OCI-LY1 (cell line): ENCODE results near the gene SLC38A3.

Source experiments
- EZH2 ChIP-seq: fragments of 200-600 bp; sonication (generic), shearing (Covaris generic); IDR thresholded peaks from 2 replicates; pipeline ENCODE4 v1.8.0; 2017; ENCODE audit warnings: borderline replicate concordance, mixed run types, mild to moderate bottlenecking, antibody characterized with exemption, low read length, moderate library complexity, mixed read lengths
- TF ChIP-seq, protein P1 (sequence below): fragments of 200-600 bp; sonication (generic), shearing (Covaris generic); IDR thresholded peaks from 2 replicates; pipeline ENCODE4 v1.5.1; 2017; ENCODE audit warnings: mild to moderate bottlenecking, antibody characterized with exemption, low read length, moderate library complexity, mixed read lengths

DNA sequence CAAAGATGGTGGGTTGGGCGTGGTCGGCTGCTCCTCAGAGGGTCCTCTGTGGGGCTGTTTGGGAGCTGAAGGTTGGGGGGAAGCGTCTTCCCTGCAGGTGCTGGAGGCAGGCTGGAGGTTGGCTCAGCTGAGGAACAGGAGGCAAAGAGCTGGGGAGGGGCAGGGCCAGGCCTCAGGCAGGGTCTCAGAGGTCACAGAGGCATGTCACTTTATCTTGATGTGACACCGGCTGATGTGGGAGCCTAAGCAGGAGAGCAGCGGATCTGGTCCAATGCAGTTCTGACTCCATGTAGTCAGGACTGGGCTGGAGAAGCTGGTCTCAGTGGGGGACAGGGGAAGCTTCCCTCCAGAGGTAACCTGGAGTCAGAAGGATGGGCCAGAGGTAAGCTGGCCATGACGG is 21.3 kb upstream of the SLC38A3 start:
- TF ChIP-seq, protein P1, sequence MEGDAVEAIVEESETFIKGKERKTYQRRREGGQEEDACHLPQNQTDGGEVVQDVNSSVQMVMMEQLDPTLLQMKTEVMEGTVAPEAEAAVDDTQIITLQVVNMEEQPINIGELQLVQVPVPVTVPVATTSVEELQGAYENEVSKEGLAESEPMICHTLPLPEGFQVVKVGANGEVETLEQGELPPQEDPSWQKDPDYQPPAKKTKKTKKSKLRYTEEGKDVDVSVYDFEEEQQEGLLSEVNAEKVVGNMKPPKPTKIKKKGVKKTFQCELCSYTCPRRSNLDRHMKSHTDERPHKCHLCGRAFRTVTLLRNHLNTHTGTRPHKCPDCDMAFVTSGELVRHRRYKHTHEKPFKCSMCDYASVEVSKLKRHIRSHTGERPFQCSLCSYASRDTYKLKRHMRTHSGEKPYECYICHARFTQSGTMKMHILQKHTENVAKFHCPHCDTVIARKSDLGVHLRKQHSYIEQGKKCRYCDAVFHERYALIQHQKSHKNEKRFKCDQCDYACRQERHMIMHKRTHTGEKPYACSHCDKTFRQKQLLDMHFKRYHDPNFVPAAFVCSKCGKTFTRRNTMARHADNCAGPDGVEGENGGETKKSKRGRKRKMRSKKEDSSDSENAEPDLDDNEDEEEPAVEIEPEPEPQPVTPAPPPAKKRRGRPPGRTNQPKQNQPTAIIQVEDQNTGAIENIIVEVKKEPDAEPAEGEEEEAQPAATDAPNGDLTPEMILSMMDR: no peak
- TF ChIP-seq EZH2: no peak
